ELR (cell line): Measurements from ENCODE around the gene OSTF1.

Experiments used
- DNase-seq: peaks from one replicate; pipeline ENCODE4 v3.0.0-alpha.2; 2015; ENCODE audit warnings: low read depth

Gene OSTF1

DNA sequence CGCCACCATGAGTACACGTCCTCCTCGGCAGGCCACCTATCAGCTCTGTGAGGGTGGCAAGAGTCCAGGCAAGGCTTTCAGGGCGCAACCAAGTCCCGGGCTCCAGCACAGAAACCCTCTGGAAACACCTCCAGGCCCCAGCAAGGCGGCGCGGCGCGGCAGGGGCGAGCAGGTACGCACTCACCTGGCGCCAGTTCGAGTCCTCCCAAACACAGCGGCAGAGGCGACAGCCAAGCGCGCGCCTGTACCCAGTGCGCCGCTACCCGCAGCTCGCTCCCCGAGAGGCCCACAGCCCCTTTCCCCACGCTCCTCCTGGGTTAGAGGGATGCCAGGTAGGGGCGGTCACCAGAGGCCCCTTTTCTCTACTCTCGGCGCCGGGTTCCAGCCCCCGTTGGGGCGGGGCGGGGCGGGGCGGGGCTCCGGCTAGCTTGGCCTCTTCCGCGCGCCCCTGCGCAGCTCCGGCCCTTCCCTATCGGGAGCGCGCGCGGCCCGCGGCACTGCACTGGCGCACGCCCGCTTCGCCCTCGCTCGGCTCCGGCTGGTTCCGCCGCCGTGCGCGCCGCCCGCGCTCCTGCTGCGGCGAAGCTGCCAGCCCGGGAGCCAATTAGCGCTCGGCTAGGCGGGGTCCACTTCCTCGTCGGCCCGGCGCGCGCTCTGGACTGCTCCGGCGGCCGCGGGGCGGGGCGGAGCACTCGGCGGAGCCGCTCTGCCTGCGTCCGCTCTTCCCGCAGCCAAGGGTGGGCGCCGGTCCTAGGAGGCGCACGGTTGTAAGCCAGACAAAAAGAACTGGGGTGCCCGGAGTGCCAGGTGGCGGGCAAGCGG lies at the start of gene OSTF1, which contains the start of gene NMRK1:
Gene OSTF1, plus strand, starts transcription at position 691 of the 822 bp plus-strand sequence. CDS start 179 bp downstream, outside the sequence.
Gene NMRK1, minus strand, starts transcription at position 332 of the 822 bp plus-strand sequence. CDS start 5,040 bp downstream, outside the sequence.
- peak; percentile 96 for DNase-seq

GRCh38 chr9:75039009-75039408 lies 49.3 kb upstream of the OSTF1 start:
- DNase-seq = peak; percentile 61

- DNase-seq = no peak
These were observed 48.5 kb upstream of the OSTF1 start for GRCh38 chr9:75039801-75040200.

GRCh38 chr9:75041041-75041440 lies 47.3 kb upstream of the OSTF1 start:
- DNase-seq = no peak

GRCh38 chr9:75046725-75047345 lies 41.5 kb upstream of the OSTF1 start:
- DNase-seq = no peak

DNA sequence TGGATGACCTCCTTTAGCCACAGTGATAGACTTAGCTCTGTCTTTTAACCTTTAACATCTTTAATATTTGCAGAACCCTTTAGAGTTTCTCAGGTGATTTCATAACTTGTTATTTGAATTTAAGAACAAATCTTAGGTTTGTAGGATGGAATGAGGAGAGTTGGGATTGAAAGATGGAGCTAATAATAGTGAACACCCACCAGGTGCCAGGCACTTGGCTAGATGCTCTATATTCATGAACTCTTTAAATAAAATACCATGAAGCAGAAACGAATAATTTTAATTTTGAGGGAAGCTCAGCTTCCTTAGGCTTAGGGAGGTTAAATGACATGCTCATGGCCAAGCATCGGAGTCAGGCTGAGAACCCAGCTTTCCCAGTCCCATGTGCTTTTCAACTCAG lies 40.8 kb upstream of the OSTF1 start:
- DNase-seq = no peak

DNA sequence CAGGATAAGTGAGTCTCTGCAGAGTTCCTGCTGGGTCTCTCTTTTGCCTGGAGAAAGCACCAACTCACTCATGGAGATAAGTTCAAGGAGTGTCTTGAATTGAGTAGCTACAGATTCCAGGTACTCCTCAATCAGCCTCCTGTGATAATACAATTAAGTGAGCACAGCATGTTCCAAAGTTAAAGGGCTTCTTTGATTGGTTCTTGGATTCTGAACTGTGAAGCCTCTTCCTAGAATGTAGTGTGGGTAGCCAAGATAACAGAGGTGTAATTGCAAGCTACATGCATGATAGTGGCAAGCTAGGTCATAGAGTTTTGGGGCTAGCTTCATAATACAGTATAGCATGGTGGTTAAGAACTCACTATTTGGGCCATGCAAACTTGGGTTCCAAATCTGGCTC lies 37.0 kb upstream of the OSTF1 start:
- no peak for DNase-seq

DNA sequence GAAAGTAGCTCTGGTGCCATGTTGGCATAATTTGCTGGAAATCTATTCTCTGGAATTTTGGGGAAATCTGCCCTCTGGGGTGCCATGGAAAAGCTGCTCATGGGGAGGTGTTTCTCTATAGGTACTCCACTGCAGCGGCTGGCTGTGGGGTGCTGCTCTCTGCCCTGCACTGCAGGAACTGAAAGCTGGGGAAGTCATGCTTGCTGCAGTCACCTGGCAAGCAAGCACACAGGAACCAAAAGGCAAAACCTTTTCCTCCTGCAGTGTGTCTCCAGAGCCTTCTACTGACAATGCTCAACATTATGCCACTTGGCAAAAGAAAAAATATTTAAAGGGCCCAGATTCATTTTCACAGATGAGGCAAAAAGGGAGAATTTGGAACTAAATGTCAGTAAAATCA lies 34.4 kb upstream of the OSTF1 start:
- no peak for DNase-seq

DNA sequence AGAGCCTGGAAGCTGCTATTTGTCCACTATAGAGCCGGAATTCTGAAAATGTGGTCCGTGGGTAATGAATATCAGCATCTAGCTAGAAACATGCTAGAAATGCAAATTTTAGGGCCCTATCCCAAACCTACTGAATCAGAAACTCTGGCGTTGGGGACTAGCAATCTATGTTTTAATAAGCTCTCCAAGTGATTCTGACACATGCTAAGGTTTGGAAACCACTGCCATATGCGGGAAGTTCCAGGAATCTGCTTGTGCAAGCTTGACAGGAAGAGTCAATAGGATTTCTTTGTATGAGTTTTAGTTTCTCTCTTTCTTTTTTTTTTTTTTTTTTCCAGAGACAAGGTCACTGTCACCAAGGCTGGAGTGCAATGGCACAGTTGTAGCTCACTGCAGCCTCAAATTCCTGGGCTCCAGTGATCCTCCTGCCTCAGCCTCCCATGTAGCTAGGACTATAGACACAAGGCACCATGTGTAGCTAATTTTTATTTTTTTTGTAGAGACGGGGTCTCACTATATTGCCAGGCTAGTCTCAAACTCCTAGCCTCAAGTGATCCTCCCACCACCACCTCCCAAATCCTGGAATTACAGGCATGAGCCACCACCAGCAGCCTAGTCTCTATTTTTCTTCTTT lies 33.8 kb upstream of the OSTF1 start:
- no peak for DNase-seq

DNA sequence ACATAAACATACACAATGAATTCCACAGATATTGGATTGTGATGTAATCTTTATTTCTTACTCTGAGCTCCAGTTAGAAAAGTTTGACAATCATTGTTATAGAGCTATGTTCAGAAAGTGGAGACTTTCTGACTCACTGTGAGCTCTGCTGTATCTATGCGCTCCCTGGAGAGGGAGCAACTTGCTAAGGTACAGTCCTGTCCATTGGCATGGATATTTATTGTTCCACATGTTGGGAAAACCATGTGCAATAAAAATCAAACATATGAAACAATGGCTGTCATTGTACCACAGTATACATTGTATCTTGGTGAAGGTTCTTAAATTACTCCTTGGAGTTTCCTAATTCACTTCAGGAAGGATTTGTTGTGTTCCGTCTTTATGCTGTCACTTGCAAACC lies 27.1 kb upstream of the OSTF1 start:
- DNase-seq = no peak

DNA sequence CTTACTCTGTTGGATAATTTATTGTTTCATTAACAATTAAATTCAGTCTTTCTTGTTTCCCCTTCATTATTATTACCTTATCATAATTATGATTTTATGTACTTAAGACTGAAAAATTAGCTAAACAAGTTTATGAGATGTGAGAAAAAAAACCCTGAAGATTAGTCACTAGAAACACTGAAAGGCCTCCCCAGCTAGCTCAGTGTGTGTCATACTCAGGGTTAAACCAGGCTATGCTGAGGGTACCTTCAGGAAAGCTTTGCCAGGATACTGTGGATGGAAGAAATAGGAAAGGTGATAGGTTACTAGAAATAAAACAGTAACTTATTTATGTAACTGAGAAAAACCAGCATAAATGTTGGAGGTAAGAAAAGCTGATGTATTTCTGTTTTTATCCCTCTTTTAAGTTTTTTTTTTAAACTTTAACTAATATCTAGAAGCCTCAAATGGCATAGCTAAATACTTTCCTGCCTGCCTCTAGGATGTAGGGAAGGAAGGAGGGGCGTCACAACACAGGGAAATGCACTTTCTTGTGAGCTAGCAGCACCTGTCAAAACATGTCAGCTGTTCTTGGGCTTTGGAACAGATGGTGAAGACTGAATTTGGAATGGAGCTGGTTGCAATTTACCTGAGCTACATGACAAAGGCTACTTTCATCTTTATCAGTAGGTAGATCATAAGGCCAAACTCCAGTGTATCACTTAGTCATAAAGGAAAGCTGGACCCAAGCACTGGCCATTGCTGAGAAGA lies 24.6 kb upstream of the OSTF1 start:
- peak; percentile 70 for DNase-seq

DNA sequence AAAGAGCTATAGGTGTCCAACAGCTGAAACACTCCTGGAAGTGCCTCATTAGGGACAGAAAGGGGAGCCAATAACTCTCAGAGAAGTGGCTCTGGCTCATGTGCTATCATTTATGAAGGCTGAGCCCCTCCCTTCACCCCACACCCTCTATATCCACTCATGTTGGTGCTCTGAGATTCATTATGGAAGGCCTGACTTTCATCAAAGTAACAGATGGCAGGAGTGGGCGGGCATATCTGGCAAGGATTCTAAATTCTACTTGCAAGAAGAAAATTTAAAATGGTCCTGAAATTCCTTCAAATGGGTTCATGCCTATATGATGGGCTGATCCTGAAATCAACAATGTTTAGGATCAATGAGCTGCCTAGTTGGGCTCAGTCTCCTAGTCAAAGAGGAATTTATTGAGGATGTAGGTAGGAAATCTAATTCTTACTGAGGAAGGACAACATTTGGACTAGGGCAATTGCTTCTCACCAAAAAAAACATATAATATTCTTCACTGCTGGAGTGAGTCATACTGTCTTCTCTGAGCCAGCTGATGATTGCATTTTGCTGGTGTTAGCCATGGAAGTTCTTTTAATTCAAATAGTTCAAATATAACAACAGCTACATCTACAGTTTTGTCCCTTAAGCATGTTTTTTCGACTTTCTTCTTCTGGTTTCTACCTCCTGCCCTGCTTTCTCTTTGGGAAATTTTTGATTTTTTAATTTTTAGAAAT lies 23.8 kb upstream of the OSTF1 start:
- peak; percentile 47 for DNase-seq

GRCh38 chr9:75065510-75065909 lies 22.8 kb upstream of the OSTF1 start:
- DNase-seq = no peak

- DNase-seq = no peak
These were observed 20.4 kb upstream of the OSTF1 start for GRCh38 chr9:75067894-75068293.

GRCh38 chr9:75069171-75069570 lies 19.1 kb upstream of the OSTF1 start:
- DNase-seq = no peak

DNA sequence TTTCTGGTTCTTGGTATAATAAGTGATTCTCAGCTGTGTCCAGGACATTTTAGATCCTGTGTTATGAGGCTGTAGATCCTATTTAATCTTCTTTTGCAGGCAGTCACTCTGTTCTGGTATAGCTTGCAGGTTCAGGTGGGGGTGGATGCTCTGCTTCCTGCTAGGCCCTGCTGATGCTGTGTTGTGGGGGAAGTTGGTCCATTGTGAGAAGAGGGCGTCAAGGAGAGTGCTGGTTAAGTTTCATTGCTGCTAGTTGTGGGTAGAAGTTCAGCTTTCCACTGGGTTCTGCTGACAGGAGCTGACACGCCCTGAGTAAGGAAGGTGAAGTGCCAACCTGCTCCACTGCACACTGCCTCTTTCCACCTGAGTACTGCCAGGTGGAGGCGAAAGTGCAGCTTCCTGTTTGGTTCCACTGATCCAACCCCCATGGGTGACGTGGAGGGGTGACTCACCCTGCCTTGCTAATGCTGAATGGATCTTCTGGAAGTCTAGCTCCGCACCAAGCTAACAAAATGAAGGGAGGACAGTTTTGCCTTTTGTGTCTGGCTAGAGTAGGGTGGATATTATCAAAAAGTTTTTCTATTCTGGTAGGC lies 16.7 kb upstream of the OSTF1 start:
- DNase-seq = peak; percentile 35

DNA sequence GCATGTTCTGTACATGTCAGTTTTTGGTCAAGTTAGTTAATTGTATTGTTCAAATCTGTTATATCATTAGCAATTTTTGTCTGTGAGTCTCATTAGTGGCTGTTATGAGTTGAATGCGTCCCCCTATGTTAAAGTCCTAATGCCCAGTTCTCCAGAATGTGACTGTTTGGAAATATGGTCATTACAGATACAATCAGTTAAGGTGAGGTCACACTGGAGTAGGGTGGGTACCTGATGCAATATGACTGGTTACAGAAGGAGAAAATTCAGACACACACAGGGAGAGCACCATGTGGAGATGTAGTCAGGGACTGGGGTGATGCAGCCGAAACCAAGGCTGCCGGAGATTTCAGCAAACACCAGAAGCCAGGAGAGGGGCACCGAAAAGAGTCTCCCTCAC lies 15.4 kb upstream of the OSTF1 start:
- DNase-seq = no peak

DNA sequence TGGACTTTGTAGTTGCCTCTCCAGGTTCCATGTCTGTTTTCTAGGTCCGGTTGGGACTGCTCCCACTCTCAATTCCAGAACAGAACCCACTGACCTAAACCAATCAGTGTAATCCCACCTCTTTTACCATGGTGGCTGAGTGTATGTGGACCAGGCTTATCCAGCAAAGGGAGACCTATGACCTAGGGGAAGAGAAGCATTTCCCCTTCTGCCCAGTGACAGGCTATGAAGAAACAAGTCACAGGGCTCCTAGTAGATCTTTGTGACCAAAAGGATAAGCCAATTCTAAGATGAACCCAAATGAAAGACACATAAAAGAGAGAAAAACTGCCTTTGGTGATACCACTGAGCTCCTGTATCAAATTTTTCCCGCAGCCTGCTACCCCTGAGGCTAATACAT lies 6.7 kb upstream of the OSTF1 start:
- no peak for DNase-seq

DNA sequence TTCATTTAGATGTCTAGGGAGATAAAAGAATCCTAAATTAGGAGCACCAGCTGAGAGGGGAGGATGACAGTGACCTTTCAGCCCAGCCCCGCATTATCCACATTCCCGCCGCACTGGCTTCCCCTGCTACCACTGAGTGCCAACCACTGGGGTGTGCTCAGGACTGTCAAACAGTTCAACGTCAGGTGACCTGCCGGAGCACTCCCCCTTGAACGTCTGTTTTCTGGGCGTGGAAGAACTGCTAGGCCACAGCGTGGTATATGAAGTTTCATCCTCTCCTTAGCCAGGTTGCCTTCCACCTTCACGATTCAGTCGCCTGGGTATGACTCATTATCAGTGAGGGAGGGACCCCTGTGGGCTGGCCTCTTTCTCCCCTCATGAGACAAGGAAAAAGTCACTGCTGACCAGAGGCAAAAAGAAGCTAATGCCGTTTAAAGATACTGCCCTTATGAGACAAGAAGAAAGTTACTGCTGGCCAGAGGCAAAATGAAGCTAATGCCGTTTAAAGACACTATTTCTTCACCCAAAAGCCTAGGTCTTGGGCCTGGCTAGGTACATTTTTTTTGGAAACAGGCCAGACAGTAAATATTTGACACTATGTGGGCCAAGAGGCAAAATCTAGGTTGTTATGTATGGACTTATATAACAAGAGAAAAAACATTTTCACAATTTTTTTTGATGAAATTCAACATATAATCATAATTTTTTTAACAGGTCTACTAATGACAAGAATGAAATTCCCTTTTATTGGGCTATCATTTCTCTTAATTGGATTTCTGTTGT lies 4.9 kb upstream of the OSTF1 start:
- DNase-seq = no peak

GRCh38 chr9:75084081-75084672 lies 4.1 kb upstream of the OSTF1 start:
- DNase-seq = no peak
